Keratinocyte (primary cell): ENCODE results near the gene CDKN2B. TPM values are rescaled to one million over a fixed set of nuclear protein-coding genes. Genes with fewer than 3 reads are reported as not detected.

Experiments
- DNase-seq: peaks from one replicate; pipeline ENCODE4 v3.0.0-alpha.2; 2011; ENCODE audit warnings: low read depth, missing footprints, low spot score
- FAIRE-seq: peaks from 2 replicates; lab custom pipeline; 2011; peaks lifted over from hg19 to GRCh38; lab: Jason Lieb, UNC
- H2AFZ ChIP-seq: 2 replicates; pipeline ENCODE4 v1.6.0; 2012; ENCODE audit warnings: low read length, control low read depth, inconsistent platforms; ENCODE audit not compliant: control insufficient read depth
- H3K27ac ChIP-seq: 2 replicates; pipeline ENCODE4 v1.5.1; 2011; ENCODE audit warnings: low read length; ENCODE audit not compliant: control insufficient read depth, insufficient read depth
- H3K27me3 ChIP-seq: 3 replicates; pipeline ENCODE4 v1.6.0; 2011; ENCODE audit warnings: low read length; ENCODE audit not compliant: control insufficient read depth, insufficient read depth; ENCODE audit errors: extremely low read depth
- H3K36me3 ChIP-seq, 2 experiments: 2 replicates in 1 of 2; 3 replicates in 1 of 2; pipeline ENCODE4 v1.5.1; 2011; ENCODE audit warnings: low read length in 2 of 2, mild to moderate bottlenecking in 1 of 2; ENCODE audit not compliant: control insufficient read depth in 2 of 2, insufficient read depth in 2 of 2; ENCODE audit errors: extremely low read depth in 1 of 2
- H3K4me1 ChIP-seq: 3 replicates; pipeline ENCODE4 v1.5.1; 2011; ENCODE audit warnings: low read length; ENCODE audit not compliant: control insufficient read depth, insufficient read depth; ENCODE audit errors: extremely low read depth
- H3K4me2 ChIP-seq: 3 replicates; pipeline ENCODE4 v1.6.0; 2011; ENCODE audit warnings: low read depth, low read length; ENCODE audit not compliant: control insufficient read depth, insufficient read depth; ENCODE audit errors: extremely low read depth
- H3K4me3 ChIP-seq, 3 experiments: fragments of 200-600 bp in 1 of 3; sonication (generic) in 1 of 3; 2 replicates in 2 of 3; 3 replicates in 1 of 3; pipeline ENCODE4 v1.5.1; 2011 to 2016; ENCODE audit warnings: low read length in 3 of 3, mild to moderate bottlenecking in 3 of 3, control low read depth in 2 of 3, inconsistent platforms in 1 of 3, low read depth in 1 of 3, mixed read lengths in 1 of 3, mixed run types in 1 of 3, moderate library complexity in 1 of 3; ENCODE audit not compliant: control insufficient read depth in 2 of 3, insufficient read depth in 2 of 3; ENCODE audit errors: extremely low read depth in 1 of 3
- H3K79me2 ChIP-seq: 2 replicates; pipeline ENCODE4 v1.6.0; 2012; ENCODE audit warnings: low read length; ENCODE audit not compliant: control insufficient read depth, insufficient read depth
- H3K9ac ChIP-seq: 3 replicates; pipeline ENCODE4 v1.6.0; 2011; ENCODE audit warnings: low read length; ENCODE audit not compliant: control insufficient read depth, insufficient read depth; ENCODE audit errors: extremely low read depth
- H3K9me1 ChIP-seq: 3 replicates; pipeline ENCODE4 v1.6.0; 2011; ENCODE audit warnings: low read length; ENCODE audit not compliant: control insufficient read depth, insufficient read depth; ENCODE audit errors: extremely low read depth
- H3K9me3 ChIP-seq: 2 replicates; pipeline ENCODE4 v1.5.1; 2012; ENCODE audit warnings: low read depth, low read length; ENCODE audit not compliant: control insufficient read depth
- H4K20me1 ChIP-seq: 3 replicates; pipeline ENCODE4 v1.6.0; 2011; ENCODE audit warnings: low read length; ENCODE audit not compliant: control insufficient read depth, insufficient read depth; ENCODE audit errors: extremely low read depth
- CTCF ChIP-seq, 3 experiments: IDR thresholded peaks in 1 of 3; conservative IDR thresholded peaks in 1 of 3; optimal IDR thresholded peaks in 1 of 3; 2 replicates in 2 of 3; 3 replicates in 1 of 3; pipeline versions ENCODE3 to v1.5.1; 2011; ENCODE audit warnings: low read length in 3 of 3, mild to moderate bottlenecking in 3 of 3, moderate library complexity in 2 of 3, control low read depth in 1 of 3, inconsistent platforms in 1 of 3; ENCODE audit not compliant: insufficient read depth in 2 of 3; ENCODE audit errors: extremely low read depth in 1 of 3
- EZH2 ChIP-seq: IDR thresholded peaks from one replicate; pipeline ENCODE4 v1.6.1; 2012; ENCODE audit warnings: inconsistent platforms, mild to moderate bottlenecking, low read length, moderate library complexity
- dilution Hi-C: fragments of 300-500 bp; cut with MboI; formaldehyde crosslinking; loops from one replicate; pipeline ENCODE4 v1.7.0; 2020; ENCODE audit warnings: low sequenced_read_pairs; ENCODE audit not compliant: extremely low pct_ligation_motif_present
- polyA plus RNA-seq, 5 experiments: library from polyadenylated mRNA; depleted of rRNA in 3 of 5; stranded (reverse) in 3 of 5; stranded (forward) in 1 of 5; unstranded in 1 of 5; fragments of >200 nt; gene quantifications; 1 replicate in 1 of 5; 2 replicates in 3 of 5; 3 replicates in 1 of 5; pipeline versions ENCODE4 v1.2.1 to v1.2.3, GENCODE V29; 2011 to 2012; ENCODE audit warnings: missing spikeins in 2 of 5, low read depth in 1 of 5, low replicate concordance in 1 of 5

CDKN2B gene
- polyA plus RNA-seq, 1 donor (not counting 4 experiments of a cell fraction or from before 2014, with no cell fraction given), result 19.9 TPM

DNA sequence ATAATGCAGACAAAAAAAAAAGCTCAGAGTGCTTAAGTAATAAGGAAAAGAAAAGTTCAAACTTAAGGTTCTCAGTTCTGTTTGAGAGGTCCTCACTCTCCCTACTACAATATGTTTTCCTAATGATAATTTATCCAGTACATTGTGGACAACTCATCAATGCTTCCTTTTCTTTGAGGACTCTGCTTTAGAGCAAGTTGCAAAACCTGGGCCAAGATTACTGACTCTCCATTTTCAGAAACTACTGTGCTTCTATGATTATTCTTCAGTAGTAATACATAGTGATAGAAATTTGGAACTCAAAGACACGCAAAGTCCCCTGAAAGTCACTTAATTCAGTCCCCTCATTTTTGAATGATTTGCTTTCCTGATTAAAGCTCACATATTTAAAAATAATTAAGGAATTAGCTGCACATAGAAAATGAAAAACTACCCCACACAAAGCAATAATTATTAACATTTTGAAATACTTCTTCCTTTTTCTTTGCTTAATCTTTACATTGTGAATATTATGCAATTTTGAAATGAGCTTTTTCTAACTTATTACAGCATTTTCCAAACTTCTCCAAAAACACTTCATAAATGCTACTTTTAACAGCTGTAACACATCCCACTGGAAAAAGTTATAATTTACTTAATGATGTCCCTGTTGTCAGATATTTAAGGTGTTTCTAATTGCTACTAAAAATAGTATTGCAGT is 26.1 kb downstream of the CDKN2B start:
- no peak overlapping the region for H3K9ac ChIP-seq
- H3K4me3 ChIP-seq, result no peak overlapping the region
- no peaks in the 10 kb centered on the region for H3K9me1 ChIP-seq
- DNase-seq, result no peak
- no peaks in the 10 kb centered on the region for H3K36me3 ChIP-seq
- H3K4me2 ChIP-seq, result no peak overlapping the region
- H3K4me1 ChIP-seq, result no peaks in the 10 kb centered on the region
- no peak for TF ChIP-seq CTCF (optimal IDR thresholded peaks at IDR 0.05 in 1 of 3, IDR thresholded peaks at IDR 0.05 in 1 of 3, conservative IDR thresholded peaks at IDR 0.05 in 1 of 3; ENCODE audit: extremely low read depth in 1 of 3, insufficient read depth in 2 of 3, low read length in 3 of 3)
- H3K9me3 ChIP-seq, result no peaks in the 10 kb centered on the region
- H3K27ac ChIP-seq, result no peak overlapping the region
- H3K27me3 ChIP-seq, result peaks cover 4% of the 10 kb centered on the region
- dilution Hi-C loops, result no loop called here
- FAIRE-seq, result no peak
- no peaks in the 10 kb centered on the region for H3K79me2 ChIP-seq
- no peak overlapping the region for H2AFZ ChIP-seq
- no peaks in the 10 kb centered on the region for H4K20me1 ChIP-seq

DNA sequence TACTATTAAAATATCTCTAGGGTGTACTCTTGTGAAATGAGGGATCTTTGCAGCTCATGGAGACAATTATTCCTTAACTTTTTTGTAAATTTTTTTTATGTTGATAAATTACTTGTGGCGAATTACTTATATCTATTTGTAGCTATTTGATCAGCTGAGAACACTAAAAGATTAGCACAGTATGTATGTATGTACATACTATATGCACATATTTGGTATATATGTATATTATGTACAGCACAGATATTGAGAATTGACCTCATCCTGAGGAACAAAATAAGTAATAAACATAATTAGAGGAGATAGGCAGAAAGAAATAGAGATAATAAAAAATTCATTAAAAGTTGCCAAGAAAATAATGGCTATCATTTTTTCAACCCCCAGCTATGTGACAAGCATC is 26.7 kb downstream of the CDKN2B start:
- Histone ChIP-seq H3K79me2 (no peaks in the 10 kb centered on the region), H3K4me2 (no peak overlapping the region), H3K36me3 (no peaks in the 10 kb centered on the region), H3K4me1 (no peaks in the 10 kb centered on the region), H3K27ac (no peak overlapping the region), H3K9me1 (no peaks in the 10 kb centered on the region), H4K20me1 (no peaks in the 10 kb centered on the region), H2AFZ (no peak overlapping the region), H3K27me3 (peaks cover 10% of the 10 kb centered on the region), H3K4me3 (no peak overlapping the region), H3K9me3 (no peaks in the 10 kb centered on the region), H3K9ac (no peak overlapping the region)
- dilution Hi-C loops, result no loop called here
- FAIRE-seq, result no peak
- DNase-seq, result no peak
- no peak for TF ChIP-seq EZH2
- TF ChIP-seq CTCF (optimal IDR thresholded peaks at IDR 0.05 in 1 of 3, IDR thresholded peaks at IDR 0.05 in 1 of 3, conservative IDR thresholded peaks at IDR 0.05 in 1 of 3; ENCODE audit: extremely low read depth in 1 of 3, insufficient read depth in 2 of 3, low read length in 3 of 3), result no peak
